HG03039 (cell line): ENCODE results near the gene MAP7D1.

Experiments
- ATAC-seq: cut with Tn5 transposase; IDR thresholded peaks from one replicate; pipeline ENCODE4 v1.9.1; 2021; ENCODE audit warnings: mild to moderate bottlenecking, moderate library complexity; ENCODE audit not compliant: unreplicated experiment

MAP7D1 gene

DNA sequence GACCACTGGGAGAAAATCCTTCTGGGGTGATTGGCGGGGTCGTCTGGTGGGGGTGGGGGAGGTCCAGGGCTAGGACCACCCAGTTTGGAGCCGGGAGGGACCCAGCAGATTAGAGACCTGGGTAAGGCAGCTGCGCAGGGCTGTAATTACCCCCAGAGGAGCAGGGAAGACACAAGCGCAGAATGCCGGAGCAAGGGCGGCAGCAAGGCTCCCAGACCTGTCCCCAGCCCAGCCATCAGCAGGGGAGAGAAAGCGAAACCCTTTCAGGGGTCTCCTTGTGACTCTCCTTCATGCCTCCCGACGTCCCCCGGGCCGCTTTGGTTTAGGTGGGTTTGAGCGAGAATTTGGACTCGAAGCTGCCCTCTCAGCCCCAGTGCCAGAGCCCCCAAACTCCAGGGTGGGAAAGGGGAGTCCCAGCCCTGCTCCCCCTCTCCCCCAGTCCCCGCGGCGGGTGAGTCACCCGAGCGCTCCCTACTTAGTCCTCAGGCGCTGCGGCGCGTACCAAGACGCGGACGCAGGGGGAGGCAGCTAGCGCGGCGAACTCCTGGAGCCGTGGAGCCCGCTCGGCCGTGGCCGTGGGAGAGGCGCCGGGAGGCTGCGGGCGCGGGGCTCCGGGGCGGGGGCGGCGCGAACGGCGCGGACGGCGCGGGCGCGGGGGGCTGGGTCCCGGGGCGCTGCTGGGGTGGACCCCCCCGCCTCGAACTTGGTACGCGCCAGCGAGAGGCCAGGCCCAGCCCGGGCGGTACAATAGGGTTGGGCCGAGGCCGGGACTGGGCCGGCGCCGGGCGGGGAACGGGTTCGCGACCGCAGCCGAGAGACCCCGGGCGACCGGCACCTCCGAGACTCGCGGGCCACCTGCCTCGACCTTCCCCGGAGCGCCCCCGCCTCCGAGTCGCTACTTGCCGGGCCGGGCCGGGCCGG, at the start of gene MAP7D1:
TSS of gene MAP7D1 (plus strand) at position 753 of the 921 bp plus-strand sequence. CDS start 258 bp downstream, outside the sequence.
- ATAC-seq: peak; percentile 48

DNA sequence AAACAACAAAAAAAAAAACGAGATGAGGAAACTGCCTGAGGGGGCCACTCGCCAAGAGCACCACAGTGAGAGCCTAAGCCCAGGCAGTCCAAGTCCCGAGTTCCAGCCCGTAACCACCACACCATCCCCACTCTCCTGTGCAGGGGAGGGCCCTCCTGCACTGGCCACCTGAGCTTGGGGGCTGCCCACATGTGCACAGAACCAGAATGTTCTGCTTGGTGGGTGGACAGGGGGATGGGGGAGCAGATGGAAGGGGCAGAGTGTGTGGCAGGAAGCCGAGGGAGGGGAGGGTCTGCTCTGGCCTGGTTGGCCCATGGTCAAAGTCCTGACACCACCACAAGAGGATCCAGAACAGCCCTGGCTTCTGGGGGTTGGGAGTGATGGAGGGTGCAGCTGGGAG, 49.7 kb upstream of the MAP7D1 start:
- no peak for ATAC-seq

DNA sequence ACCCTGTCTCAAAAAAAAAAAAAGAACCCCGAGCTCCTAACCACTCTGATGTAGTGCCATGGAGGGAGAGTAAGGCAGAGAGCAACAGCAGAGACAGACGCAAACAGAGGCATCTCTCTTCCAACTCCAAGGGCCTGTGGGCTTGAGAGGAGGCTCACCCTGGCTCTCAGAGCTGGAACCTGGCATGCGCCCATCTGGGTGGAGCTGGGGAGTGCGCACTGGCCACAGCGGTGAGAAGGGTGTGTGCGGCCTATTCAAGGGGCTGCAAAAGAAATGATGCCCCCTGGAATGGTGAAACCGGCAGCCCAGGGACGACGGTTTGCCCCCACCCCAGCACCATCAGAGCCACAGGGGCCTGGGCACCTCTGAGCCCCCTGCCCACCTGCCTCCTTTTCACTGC, 48.6 kb upstream of the MAP7D1 start:
- no peak for ATAC-seq

DNA sequence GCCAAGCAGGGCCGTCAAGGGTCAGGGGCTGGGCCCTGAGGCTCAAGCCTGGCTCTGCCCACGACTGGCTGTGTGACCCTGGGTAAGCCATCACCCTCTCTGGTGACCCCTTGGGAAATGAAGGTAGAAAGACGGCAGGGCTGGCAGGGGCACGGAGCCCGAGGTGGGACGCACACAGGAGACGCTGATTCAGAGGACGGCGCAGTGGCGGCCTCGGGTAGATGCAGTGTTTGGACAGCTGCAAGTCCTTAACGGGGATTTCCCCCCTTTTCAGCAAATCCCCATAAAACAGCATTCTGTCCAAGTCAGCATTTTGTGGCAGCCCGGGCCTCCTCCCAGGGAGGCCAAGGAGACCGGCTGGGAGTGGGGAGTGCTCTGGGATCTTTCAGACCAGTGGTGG, 47.6 kb upstream of the MAP7D1 start:
- ATAC-seq: no peak

DNA sequence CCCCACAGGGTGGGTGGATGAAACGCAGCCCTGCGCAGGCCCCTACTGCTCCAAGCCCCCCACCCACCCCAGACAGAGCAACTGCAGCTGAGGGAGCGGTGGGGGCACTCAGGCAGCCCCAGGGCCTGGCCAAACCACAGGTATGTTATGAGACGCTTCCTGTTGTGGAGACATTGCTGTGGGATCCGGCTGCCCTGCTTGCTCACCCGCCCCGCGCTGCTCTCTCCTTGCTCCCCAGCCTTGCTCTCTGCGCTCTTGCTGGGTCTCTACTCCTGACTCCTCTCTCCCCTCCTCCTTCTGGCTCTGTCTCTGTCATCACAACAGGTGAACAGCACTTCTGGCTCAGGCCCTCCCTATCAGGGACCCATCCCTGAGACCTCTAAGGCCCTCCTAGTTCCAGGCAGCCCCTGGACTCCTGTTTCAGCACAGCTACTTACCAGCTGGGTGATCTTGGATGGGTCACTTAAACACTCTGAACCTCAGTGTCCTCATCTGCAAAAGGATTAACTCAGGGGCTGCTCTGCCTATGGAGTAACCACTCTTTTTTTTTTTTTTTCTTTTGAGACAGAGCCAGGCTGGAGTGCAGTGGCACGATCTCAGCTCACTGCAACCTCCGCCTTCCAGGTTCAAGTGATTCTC, 46.8 kb upstream of the MAP7D1 start:
- no peak for ATAC-seq

DNA sequence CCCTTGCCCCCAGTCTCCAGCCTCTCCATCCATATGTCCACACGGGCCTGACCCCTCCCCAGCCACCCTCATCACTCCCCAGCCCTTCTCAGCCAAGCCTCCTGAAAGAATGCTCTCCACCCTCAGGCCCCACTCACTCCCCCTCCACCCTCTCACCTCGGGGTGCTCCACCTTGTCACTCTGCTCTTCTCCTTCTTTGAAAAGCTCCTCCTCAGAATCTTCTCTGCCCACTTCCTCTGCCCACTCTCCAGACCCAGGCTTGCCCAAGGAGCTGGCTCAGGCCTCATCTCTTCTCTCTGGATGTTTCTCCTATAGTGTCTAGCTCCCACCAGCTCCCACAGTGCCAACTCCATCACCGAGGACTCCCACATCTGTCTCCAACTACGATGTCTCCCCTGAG, 44.8 kb upstream of the MAP7D1 start:
- no peak for ATAC-seq

DNA sequence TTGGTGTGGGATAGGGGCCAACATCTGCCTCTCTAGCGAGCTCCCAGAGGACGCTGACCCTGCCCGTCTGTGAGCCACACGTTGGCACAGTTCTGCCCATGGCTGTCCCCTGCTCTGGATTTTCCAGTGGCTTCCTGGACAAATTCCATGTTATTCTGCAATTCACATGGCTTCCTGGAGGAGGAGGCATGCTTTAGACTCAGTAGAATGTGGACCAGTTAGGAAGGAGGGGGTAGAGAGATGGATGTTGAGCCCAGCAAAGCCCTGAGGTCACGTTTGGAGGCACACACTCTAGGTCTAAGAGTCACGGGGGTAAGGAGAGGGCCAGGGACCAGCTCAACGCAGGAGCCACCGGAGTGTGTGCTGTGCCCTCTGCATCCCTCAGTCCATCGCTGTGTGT, 43.1 kb upstream of the MAP7D1 start:
- no peak for ATAC-seq

DNA sequence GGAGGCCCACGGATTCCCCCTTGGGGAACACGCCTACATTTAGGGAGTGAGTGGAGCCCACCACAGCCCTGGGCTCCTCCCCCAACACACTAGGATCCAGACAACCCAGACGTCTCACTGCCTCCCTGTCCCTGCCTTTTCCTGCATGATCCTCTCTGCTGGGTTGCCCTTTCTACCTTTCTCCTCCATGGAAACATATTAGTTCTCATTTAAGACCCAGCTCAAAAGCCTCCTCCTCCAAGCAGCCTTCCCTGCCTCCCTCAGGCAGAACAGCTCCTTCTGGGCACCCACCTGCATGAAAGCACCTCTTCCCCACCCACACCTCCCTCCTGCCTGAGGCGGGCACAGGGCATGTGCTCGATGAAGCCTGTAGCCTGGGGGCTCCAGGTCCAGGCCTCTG, 41.6 kb upstream of the MAP7D1 start:
- ATAC-seq: no peak

DNA sequence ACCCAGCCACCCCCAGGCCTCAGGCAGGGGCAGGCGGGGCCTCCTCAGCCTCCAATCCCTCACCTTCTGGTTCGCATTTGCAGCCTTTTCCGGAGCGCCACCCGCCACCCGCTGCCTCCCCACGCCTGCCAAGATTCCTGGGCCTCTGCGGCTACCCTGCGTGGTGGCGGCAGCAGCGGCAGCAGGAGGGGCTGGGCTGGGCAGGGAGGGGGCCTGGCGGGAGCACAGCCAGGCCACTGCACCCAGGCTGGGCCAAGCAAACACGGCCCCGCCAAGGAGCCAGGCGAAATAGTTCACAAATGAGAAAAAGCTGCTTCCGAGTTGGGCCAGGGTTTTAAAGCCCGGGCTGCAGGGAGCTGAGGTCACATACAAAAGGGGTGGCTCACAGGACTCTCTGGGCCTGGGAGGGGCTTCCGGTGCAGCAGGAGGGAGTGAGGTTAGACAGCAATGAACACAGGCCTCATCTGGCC, 40.7 kb upstream of the MAP7D1 start:
- ATAC-seq: no peak

DNA sequence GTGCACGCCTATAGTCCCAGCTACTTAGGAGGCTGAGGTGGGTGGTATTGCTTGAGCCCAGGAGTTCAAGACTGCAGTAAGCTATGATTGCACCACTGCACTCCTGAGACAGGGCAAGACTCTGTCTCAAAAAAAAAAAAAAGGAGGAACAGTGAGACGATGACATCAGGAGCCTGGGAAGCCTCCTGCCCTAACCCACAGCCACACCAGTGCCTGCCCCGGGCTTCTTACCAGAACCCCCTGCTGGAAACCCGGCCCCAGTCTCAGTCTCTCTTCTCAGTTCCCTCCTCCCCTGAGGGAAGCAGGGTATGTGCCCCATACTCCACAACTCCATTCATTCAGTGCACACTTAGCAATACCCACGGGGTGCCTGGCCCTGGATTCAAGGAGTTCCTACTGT, 40.0 kb upstream of the MAP7D1 start:
- ATAC-seq: no peak

DNA sequence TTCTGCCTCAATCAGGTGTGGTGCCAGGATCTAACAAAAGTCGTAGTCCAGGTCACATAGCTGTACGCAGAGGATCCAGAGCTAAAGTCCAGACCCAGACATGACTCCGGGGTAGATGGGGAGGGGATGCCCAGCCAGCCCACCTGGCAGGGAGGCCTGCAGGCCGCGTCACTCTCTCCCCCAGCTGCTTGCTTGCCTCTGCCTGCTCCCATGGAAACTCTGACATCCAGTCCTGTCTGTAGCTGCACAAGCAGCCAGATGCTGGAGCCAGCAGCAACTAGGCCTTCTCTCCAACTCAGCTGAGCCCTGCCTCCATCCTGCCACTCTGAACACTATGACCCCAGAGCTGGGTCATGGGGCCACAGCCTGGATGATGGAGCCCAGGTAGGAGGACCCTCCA, 39.1 kb upstream of the MAP7D1 start:
- no peak for ATAC-seq

DNA sequence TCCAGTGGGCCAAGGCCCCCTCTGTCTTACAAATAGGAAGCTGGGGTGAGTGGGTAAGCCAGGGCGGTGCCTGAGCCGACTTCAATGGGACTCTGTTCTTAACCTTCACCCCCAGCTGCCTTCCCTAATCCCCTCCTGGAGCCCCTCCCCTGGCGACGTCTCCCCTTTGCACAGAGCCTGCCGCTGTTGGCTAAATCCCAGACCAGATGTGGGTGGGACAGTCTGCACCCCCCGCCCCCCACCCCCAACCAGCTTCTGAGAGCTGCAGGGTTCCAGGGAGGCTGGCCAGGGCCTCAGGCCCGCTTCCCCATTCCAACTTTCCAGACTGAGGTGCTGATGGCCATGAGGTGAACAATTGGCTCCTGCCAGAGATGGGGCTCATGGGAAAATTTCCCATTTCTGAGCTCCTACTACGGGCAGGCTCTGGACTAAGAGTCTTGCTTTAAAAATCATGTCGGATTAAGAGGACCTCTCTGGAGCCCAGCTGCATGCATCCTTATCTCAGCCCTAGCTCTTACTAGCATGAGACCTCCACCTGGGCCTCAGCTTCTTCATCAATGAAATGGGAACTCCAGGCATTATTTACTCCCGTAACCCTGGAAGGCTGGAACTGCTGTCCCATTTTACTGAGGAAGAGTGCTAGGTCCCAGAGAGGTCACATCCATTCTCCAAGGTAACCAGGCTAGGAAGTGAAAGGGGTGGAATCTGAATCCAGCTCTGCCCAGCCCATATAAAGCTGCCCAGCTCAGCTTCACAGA, 37.3 kb upstream of the MAP7D1 start:
- ATAC-seq: no peak

DNA sequence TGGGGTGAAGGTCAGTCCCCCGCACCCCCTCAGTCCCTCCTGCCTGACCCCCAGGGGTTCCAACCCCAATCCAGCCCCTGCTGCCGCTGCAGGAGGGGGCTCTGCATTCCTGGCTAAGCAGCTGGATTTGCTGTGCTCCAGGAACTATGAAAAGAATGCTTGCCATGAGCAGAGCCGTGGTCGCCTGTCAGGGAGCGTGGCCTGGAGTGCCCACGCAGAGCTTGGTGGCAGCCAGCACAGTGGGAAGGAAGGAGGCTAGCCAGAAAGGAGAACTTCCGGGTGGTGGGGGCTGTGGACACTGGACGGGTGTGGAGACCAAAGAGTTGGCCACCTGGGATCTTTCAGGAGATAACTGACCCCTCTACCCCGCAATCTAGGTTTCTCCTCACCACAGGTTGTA, 36.5 kb upstream of the MAP7D1 start:
- no peak for ATAC-seq

DNA sequence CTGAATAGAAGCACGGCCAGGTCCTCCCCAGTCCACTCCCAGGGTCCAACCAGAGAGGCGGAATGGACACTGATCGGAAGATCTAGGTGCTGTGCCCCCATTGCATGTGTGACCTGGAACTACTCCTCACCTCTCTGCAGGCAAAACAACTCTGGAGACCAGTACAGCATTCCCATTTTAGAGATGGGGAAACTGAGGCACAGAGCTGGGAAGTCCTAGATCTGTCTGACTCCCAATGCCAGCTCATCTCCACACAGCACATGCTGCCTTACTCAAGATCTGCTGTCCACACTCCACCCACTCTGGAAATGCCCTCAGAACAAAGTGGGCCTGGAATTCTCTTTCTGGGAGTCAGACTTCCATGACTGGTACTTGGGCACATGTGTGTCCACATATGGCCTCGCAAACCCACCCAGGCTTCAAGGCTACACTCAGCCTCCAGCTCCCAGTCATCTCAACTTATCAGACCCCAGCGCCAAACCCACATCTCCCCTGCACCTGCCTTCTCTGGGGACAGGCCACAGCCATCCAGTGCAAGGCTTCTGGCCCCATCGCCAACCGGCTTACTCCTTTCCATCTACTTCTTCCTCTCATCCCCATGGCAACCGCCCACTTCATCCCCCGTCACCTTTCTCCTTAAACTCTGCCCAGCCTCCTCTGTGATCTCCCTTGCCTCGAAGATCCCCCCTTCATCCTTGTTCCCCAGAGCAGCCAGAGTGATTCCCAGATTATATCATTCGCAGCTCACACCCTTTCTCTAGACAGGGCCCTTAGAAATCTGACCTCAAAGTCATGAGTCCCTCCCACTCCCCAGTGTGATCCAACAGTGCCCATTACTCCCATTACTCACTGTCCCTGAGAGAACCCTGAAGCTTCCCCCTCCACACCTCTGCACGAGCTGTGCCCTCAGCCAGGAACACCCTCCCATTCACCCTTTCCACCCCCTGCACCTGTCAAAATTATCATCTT, 33.6 kb upstream of the MAP7D1 start:
- ATAC-seq: no peak

DNA sequence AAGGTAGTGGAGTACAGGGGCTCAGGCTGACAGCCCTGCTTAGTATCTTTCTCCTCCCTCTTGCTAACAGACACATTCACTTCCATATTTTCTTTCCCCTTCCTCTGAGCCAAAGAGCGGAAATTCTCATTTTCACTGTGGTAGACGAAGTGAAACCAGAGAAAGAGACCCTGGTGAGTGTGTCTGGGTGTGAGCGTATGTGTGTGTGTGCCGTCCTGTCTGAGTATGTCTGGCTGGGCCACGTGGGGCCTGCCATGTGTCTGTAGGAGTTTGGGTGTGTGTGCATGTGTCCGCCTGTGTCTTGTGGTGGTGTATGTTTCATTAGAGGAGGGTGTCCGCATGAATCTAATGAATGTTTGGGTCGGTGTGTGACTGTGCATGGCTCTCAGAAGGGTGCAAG, 32.6 kb upstream of the MAP7D1 start:
- no peak for ATAC-seq

DNA sequence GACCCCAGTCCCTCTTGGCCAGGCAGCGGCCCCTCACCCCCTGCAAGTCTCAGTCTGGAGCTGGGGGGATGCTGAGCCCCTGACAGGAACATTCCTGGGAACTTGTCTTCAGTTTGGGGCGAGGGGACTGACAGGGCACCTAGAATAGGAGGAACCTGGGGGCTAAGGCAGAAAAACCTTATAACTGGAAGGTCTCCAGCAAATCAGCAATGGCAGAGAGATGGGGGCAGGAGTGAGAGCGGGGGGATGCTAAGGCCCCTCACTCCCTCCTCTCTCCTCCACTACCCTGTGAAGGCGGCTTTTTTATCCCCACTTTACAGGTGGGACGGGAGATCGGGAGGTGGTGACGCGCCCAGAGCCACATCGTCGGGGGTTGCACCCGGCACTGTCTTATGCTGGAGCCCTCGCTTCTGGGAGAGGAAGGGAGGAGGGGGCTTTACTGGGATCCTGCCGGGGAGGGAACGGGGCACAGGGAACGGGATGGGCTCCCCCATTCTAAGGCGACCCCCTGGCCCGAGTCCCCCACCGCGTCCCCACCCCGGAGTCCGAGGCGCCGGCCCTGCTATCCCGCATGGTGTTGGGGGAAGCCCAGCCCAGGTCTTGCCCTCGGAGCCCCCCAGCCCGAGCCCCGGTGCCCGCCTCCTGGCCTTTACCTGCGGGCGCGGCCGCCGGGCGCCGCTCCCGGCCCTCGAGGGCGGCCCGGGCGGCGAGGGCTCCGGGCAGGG, 31.4 kb upstream of the MAP7D1 start:
- no peak for ATAC-seq

DNA sequence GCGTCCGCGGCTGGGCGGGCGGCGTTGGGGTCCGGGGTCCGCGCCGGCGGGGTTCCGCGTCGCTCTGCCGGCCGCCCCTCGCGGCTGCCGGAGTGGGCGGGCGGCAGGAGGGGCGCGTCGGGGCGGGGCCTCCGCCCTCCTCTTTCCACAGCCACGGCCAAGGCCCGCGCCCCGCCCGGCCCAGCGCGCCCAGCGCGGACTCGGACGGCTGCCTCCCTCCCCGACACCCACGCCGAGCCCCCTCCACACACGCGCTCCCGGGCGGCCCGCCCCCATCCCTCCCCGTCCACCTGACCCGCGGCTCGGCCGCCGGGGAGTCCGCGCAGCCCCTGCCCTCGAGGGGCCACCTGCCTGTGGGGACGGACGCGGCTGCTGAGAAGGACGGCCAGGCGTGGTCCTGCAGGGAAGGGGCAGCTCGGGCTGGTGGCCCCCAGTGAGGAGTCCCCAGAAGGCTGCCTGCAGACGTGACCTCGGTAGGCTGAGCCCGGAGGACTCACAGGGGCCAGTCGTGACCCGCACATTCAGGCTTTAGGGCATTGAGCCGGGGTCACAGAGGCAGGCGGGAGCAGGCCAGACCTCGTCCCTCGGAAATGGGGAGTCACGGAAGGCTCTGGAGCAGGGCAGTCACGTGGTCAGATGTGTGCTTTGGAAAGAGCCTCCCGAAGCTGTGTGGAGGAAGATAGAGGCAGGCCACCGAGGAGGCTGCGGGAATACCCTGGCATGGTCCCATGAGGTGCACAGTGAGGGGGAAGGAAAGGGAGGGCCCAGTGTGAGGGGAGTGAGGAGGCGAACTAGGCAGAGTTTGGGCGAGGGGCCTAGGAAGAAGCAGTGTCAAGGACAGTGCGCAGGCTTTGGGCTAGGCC, 30.6 kb upstream of the MAP7D1 start, which contains the start of gene COL8A2:
TSS of gene COL8A2 (minus strand) at position 94 of the 863 bp plus-strand sequence. CDS start 24,980 bp downstream, outside the sequence.
- no peak for ATAC-seq

DNA sequence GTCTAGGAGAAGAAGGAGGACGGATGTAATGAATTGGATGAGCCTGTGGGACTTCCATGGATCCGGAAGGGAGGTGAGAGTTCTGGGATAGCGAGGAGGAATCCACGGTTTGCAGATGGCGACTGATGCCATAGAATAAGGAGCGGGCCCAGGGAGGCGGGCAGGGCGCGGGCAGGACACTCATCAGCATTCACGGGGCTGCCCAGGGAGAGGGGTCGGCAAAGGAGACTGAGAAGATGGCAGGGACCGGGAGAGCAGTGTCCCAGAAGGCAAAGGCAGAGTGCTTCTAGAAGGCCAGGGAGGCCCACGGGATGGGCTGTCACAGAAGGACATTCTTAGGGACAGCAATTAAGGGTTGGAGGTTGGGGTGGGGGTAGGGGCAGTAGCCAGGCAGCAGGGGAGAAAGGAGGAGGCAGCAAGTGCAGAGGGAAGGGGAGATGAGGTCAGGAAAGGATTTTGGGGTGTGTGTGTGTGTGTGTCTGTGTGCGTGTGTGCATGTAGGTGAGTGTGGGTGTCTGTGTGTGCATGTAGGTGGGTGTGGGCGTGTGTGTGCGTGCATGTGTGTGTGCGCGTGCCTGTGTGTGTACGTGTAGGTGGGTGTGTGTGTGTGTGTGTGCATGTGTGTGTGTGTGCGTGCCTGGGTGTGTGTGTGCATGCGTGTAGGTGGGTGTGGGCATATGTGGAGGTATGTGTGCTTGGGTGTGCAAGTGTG, 29.8 kb upstream of the MAP7D1 start:
- no peak for ATAC-seq
